GM21515 (cell line): ENCODE results near the gene NEURL1.

Source experiments
- ATAC-seq: cut with Tn5 transposase; IDR thresholded peaks from one replicate; pipeline ENCODE4 v1.9.1; 2021; ENCODE audit not compliant: unreplicated experiment

Gene NEURL1

GRCh38 chr10:103493362-103493915 is at the start of gene NEURL1:
TSS of gene NEURL1 (plus strand) at chr10:103493705. CDS start at chr10:103494388, 683 bp downstream.
- ATAC-seq, result no peak

GRCh38 chr10:103444478-103444877 is 49.0 kb upstream of the NEURL1 start:
- no peak for ATAC-seq

- no peak for ATAC-seq
Measured at GRCh38 chr10:103445366-103445765, 48.1 kb upstream of the NEURL1 start.

- ATAC-seq, result no peak
Measured at GRCh38 chr10:103445767-103446567, 47.5 kb upstream of the NEURL1 start.

- no peak for ATAC-seq
Measured at GRCh38 chr10:103447187-103447586, 46.3 kb upstream of the NEURL1 start.

- ATAC-seq, result no peak
Measured at GRCh38 chr10:103448746-103449145, 44.8 kb upstream of the NEURL1 start.

- no peak for ATAC-seq
Measured at GRCh38 chr10:103449208-103450144, 44.0 kb upstream of the NEURL1 start.

- no peak for ATAC-seq
Measured at GRCh38 chr10:103450201-103450695, 43.3 kb upstream of the NEURL1 start.

- ATAC-seq, result no peak
Measured at GRCh38 chr10:103451091-103451813, 42.3 kb upstream of the NEURL1 start.

GRCh38 chr10:103451831-103452505 is 41.5 kb upstream of the NEURL1 start, which contains the start of gene CALHM2:
TSS of gene CALHM2 (minus strand) at chr10:103452370. CDS start at chr10:103449941, 2,429 bp downstream.
- ATAC-seq, result peak; percentile 71

GRCh38 chr10:103452506-103453230 is 40.8 kb upstream of the NEURL1 start:
- no peak for ATAC-seq

GRCh38 chr10:103454026-103454425 is 39.5 kb upstream of the NEURL1 start:
- no peak for ATAC-seq

- ATAC-seq, result no peak
Measured at GRCh38 chr10:103455235-103455634, 38.3 kb upstream of the NEURL1 start.

- ATAC-seq, result no peak
Measured at GRCh38 chr10:103456074-103456660, 37.3 kb upstream of the NEURL1 start.

GRCh38 chr10:103457176-103457712 is 36.3 kb upstream of the NEURL1 start:
- ATAC-seq, result no peak

- ATAC-seq, result no peak
Measured at GRCh38 chr10:103457896-103458583, 35.5 kb upstream of the NEURL1 start.

GRCh38 chr10:103458720-103459119 is 34.8 kb upstream of the NEURL1 start, which contains the start of gene CALHM1:
TSS of gene CALHM1 (minus strand) at chr10:103458900. CDS start at chr10:103458751, 149 bp downstream.
- no peak for ATAC-seq

GRCh38 chr10:103459615-103460014 is 33.9 kb upstream of the NEURL1 start:
- no peak for ATAC-seq
